Naive thymus-derived CD4-positive, alpha-beta T cell (primary cell): ENCODE measurements around the gene KIF11. TPM values are rescaled to one million over a fixed set of nuclear protein-coding genes. Genes with fewer than 3 reads are reported as not detected.

Experiments
- ATAC-seq: fragments of 150-1000 bp; cut with Tn5 transposase; 2 replicates; pipeline ENCODE4 v1.10.0; 2021; ENCODE audit warnings: mild to moderate bottlenecking, moderate library complexity
- CTCF ChIA-PET: fragments of 350-600 bp; sonication (Branson Sonifier 250); formaldehyde crosslinking; loops from one replicate; lab custom pipeline; 2021; ENCODE audit warnings: antibody characterized with exemption; lab: Charles Lee
- POLR2A ChIA-PET: fragments of 350-600 bp; sonication (Branson Sonifier 250); formaldehyde crosslinking; loops from one replicate; lab custom pipeline; 2021; ENCODE audit warnings: antibody characterized with exemption, inconsistent platforms; lab: Charles Lee
- DNase-seq, 9 donors: peaks; one replicate each; pipeline versions ENCODE4 v3.0.0 to v3.0.0-alpha.2; 2020 to 2022; ENCODE audit warnings: mixed read lengths in 1 of 9
- H3K27ac ChIP-seq: one replicate; pipeline ENCODE4 v1.7.0; 2013; ENCODE audit warnings: mild to moderate bottlenecking, low read depth, low read length, moderate library complexity
- H3K27me3 ChIP-seq, 2 donors: one replicate each; pipeline ENCODE4 v1.7.0; 2013; ENCODE audit warnings: low read length in 2 of 2, mild to moderate bottlenecking in 2 of 2, moderate library complexity in 2 of 2; ENCODE audit not compliant: control insufficient read depth in 2 of 2, insufficient read depth in 2 of 2
- H3K36me3 ChIP-seq, 3 experiments: 1 replicate in 2 of 3; 2 replicates in 1 of 3; pipeline ENCODE4 v1.7.0; 2013; ENCODE audit warnings: low read length in 3 of 3, mild to moderate bottlenecking in 3 of 3, moderate library complexity in 1 of 3; ENCODE audit not compliant: insufficient read depth in 3 of 3, control insufficient read depth in 2 of 3
- H3K4me1 ChIP-seq, 2 donors: one replicate each; pipeline ENCODE4 v1.7.0; 2013; ENCODE audit warnings: low read length in 2 of 2, mild to moderate bottlenecking in 2 of 2, moderate library complexity in 1 of 2; ENCODE audit not compliant: control insufficient read depth in 2 of 2, insufficient read depth in 2 of 2
- H3K4me3 ChIP-seq: 2 replicates; pipeline ENCODE4 v1.7.0; 2013; ENCODE audit warnings: mild to moderate bottlenecking, low read length
- H3K9me3 ChIP-seq, 3 experiments: 1 replicate in 2 of 3; 2 replicates in 1 of 3; pipeline ENCODE4 v1.7.0; 2013; ENCODE audit warnings: low read length in 3 of 3; ENCODE audit not compliant: control insufficient read depth in 2 of 3
- H3K27ac Mint-ChIP-seq, 9 donors: one replicate each; pipeline ENCODE4 v1.8.0; 2020 to 2022; ENCODE audit warnings: mixed read lengths in 9 of 9, mild to moderate bottlenecking in 8 of 9, moderate library complexity in 5 of 9, inconsistent platforms in 2 of 9
- H3K27me3 Mint-ChIP-seq, 5 donors: one replicate each; pipeline ENCODE4 v1.8.0; 2021 to 2022; ENCODE audit warnings: mixed read lengths in 5 of 5, mild to moderate bottlenecking in 1 of 5
- H3K36me3 Mint-ChIP-seq, 5 donors: one replicate each; pipeline ENCODE4 v1.8.0; 2020 to 2022; ENCODE audit warnings: mixed read lengths in 5 of 5, mild to moderate bottlenecking in 3 of 5, inconsistent platforms in 1 of 5
- H3K4me1 Mint-ChIP-seq, 7 donors: one replicate each; pipeline ENCODE4 v1.8.0; 2020 to 2022; ENCODE audit warnings: mixed read lengths in 7 of 7, mild to moderate bottlenecking in 3 of 7, inconsistent platforms in 1 of 7
- H3K4me3 Mint-ChIP-seq, 10 donors: one replicate each; pipeline ENCODE4 v1.8.0; 2020 to 2022; ENCODE audit warnings: mild to moderate bottlenecking in 10 of 10, mixed read lengths in 10 of 10, moderate library complexity in 6 of 10, inconsistent platforms in 2 of 10
- H3K9me3 Mint-ChIP-seq, 11 donors: one replicate each; pipeline ENCODE4 v1.8.0; 2020 to 2022; ENCODE audit warnings: mixed read lengths in 11 of 11, mild to moderate bottlenecking in 4 of 11, inconsistent platforms in 1 of 11, moderate library complexity in 1 of 11
- intact Hi-C, 2 donors: fragments of 100-400 bp; cut with micrococcal nuclease; formaldehyde crosslinking; loops; one replicate each; pipeline ENCODE4 v1.15.1; 2023
- polyA plus RNA-seq, 2 donors: library from polyadenylated mRNA; unstranded; fragments of 300-500 nt; fragmentation: Illumina TruSeq; gene quantifications; one replicate each; pipeline ENCODE4 v1.2.3, GENCODE V29; 2021
- total RNA-seq, 6 experiments: library from RNA in 5 of 6; stranded (reverse) in 5 of 6; gene quantifications; 1 replicate in 5 of 6; 2 replicates in 1 of 6; pipeline ENCODE4 v1.2.3 and lab custom pipeline; 2021 to 2026

KIF11 gene
- total and polyA plus RNA-seq, 7 experiments from 2014 or later = 0.19 to 52.6 (median 0.70) TPM

DNA sequence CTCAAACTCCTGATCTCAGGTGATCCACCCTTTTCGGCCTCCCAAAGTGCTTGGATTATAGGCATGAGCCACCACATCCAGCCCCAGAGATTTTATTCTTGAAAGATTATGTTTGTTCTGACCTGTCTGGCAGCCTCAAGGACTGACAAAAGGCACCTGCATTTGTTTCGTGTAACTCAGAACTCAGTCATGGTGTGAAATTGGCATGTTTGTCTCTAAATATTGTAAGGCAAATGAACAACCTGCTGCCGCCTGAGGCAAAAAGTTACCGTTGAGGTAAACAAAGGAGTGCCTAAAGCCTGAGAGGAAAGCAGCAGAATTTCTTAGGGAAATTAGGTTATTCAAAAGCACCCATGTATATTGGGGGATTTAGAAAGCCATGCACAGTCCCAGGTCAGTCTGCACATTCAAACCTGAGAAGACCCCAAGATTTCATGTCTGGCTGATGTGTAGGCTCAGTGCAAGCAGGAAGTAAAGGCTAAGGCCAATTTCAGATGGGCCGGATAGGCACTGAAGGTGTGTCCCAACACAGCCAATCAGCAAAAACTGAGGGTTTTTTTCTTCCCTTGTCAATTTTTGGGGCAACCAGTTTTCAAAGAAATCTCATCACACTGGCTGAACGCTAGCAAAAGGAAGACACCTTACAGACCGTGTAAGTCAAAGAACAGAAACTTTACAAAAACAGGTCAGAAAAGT is 63.5 kb downstream of the KIF11 start:
- H3K27me3 ChIP-seq = no peaks in the 10 kb centered on the region
- H3K9me3 ChIP-seq = no peaks in the 10 kb centered on the region
- H3K4me3 Mint-ChIP-seq = no peak overlapping the region
- H3K36me3 Mint-ChIP-seq = peaks cover 0 to 23% (median 0%) of the 10 kb centered on the region in 5 donors
- DNase-seq (no peak), ATAC-seq (no peak)
- H3K4me1 Mint-ChIP-seq = peaks cover 0 to 1% (median 0%) of the 10 kb centered on the region in 7 donors
- H3K27me3 Mint-ChIP-seq = peaks cover 0 to 6% (median 4%) of the 10 kb centered on the region in 5 donors
- H3K4me3 ChIP-seq = no peak overlapping the region
- H3K27ac ChIP-seq = no peak overlapping the region
- POLR2A ChIA-PET = no interaction called here
- CTCF ChIA-PET = no interaction called here
- no peaks in the 10 kb centered on the region for H3K4me1 ChIP-seq
- no peak overlapping the region for H3K27ac Mint-ChIP-seq
- H3K9me3 Mint-ChIP-seq = peaks cover 0 to 6% (median 2%) of the 10 kb centered on the region in 11 donors
- H3K36me3 ChIP-seq = no peaks in the 10 kb centered on the region
- intact Hi-C loops = no loop called here

DNA sequence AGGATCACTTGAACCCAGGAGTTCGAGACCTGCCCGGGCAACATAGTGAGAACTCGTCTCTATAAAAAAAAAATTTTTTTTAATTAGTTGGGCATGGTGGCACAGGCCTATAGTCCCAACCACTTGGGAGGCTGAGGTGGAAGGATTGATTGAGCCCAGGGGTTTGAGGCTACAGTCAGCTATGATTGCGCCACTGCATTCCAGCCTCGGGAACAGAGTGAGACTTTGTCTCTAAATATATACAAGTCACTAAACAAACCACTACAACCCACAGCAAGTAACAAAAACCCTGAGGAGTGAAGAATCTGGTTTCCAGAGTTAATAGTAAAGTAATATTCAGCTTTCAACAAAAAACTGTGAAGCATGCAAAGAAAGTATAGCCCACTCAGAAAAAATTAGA is 64.1 kb downstream of the KIF11 start:
- Histone ChIP-seq H3K9me3 (no peaks in the 10 kb centered on the region), H3K27me3 (no peaks in the 10 kb centered on the region), H3K27ac (no peak overlapping the region), H3K4me1 (no peaks in the 10 kb centered on the region), H3K4me3 (no peak overlapping the region), H3K36me3 (no peaks in the 10 kb centered on the region)
- H3K36me3 Mint-ChIP-seq = peaks cover 0 to 20% (median 0%) of the 10 kb centered on the region in 5 donors
- H3K27ac Mint-ChIP-seq = no peak overlapping the region
- ATAC-seq (no peak), DNase-seq (no peak)
- H3K4me1 Mint-ChIP-seq = peaks cover 0 to 1% (median 0%) of the 10 kb centered on the region in 7 donors
- CTCF ChIA-PET = no interaction called here
- intact Hi-C loops = no loop called here
- H3K4me3 Mint-ChIP-seq = no peak overlapping the region
- POLR2A ChIA-PET = no interaction called here
- H3K27me3 Mint-ChIP-seq = peaks cover 0 to 6% (median 4%) of the 10 kb centered on the region in 5 donors
- H3K9me3 Mint-ChIP-seq = peaks cover 0 to 8% (median 3%) of the 10 kb centered on the region in 11 donors

DNA sequence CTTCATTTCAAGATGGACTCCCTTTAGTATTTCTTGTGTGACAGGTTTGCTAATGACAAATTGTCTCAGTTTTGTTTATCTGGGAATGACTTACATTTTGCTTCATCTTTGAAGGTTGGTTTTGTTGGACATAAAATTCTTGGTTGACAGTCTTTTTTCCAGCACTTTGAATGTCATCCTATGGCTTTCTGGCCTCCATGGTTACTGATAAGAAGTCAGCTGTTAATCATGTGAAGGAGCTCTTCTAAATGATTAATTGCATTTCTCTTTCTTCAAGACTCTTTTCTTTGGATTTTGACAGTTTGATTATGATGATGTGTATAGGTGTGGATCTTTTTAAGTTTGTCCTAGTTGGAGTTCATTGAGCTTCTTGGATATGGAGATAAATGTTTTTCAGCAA is 69.9 kb downstream of the KIF11 start:
- Histone ChIP-seq H3K27me3 (no peaks in the 10 kb centered on the region), H3K36me3 (no peaks in the 10 kb centered on the region), H3K9me3 (peaks cover 0 to 3% (median 0%) of the 10 kb centered on the region in 3 experiments), H3K4me1 (no peaks in the 10 kb centered on the region), H3K4me3 (no peak overlapping the region), H3K27ac (no peak overlapping the region)
- ATAC-seq (no peak), DNase-seq (no peak)
- Mint-ChIP-seq H3K9me3 (peaks cover 0 to 41% (median 17%) of the 10 kb centered on the region in 11 donors), H3K4me1 (no peaks in the 10 kb centered on the region), H3K27ac (no peak overlapping the region), H3K36me3 (peaks cover 0 to 6% (median 0%) of the 10 kb centered on the region in 5 donors), H3K27me3 (peaks cover 0 to 10% (median 4%) of the 10 kb centered on the region in 5 donors), H3K4me3 (no peak overlapping the region)
- ChIA-PET CTCF (no interaction called here), POLR2A (no interaction called here)
- intact Hi-C loops = no loop called here

DNA sequence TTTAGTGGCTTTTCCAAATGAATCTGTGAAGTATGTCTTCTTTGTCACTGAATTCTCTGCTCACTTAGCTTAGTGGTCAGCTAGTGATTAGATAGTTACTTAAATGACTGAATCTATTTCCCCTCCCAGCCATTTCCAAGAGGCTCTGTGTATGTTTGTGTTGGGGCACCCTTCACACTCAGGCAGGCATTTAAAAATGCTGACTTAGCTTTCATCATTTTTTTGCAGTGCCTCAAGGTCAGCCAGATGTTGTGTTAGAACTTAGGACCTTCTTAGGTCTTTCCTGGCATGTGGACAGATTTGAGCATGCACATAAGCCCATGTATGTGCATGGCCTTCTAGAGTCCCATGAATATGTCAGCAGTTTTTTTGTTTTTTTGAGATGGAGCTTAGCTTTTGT is 71.4 kb downstream of the KIF11 start:
- H3K27me3 ChIP-seq = no peaks in the 10 kb centered on the region
- no peak for DNase-seq
- no peak for ATAC-seq
- intact Hi-C loops = no loop called here
- Mint-ChIP-seq H3K4me1 (no peaks in the 10 kb centered on the region), H3K36me3 (peaks cover 0 to 6% (median 0%) of the 10 kb centered on the region in 5 donors), H3K4me3 (no peak overlapping the region), H3K9me3 (peaks cover 0 to 41% (median 20%) of the 10 kb centered on the region in 11 donors), H3K27me3 (peaks cover 0 to 10% (median 0%) of the 10 kb centered on the region in 5 donors), H3K27ac (no peak overlapping the region)
- no peaks in the 10 kb centered on the region for H3K4me1 ChIP-seq
- peaks cover 0 to 3% (median 0%) of the 10 kb centered on the region in 3 experiments for H3K9me3 ChIP-seq
- H3K27ac ChIP-seq = no peak overlapping the region
- H3K4me3 ChIP-seq = no peak overlapping the region
- CTCF ChIA-PET = no interaction called here
- POLR2A ChIA-PET = no interaction called here
- no peaks in the 10 kb centered on the region for H3K36me3 ChIP-seq

DNA sequence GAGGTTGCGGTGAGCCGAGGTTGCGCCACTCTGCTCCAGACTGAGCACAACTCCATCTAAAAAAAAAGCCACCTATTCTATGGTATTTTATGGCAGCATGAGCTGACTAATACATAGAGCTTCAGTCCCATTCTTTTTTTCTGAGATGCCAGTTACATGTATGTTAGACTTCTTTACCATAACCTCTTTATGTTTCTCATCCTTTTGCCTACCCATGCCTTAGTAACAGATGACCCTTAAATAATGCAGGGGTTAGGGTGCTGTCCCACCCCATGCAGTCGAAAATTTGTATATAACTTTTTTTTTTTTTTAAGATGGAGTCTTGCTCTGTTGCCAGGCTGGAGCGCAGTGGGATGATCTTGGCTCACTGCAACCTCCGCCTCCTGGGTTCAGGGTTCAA is 74.1 kb downstream of the KIF11 start:
- Mint-ChIP-seq H3K27ac (no peak overlapping the region), H3K4me3 (no peak overlapping the region), H3K27me3 (peaks cover 0 to 7% (median 5%) of the 10 kb centered on the region in 5 donors), H3K4me1 (no peaks in the 10 kb centered on the region), H3K36me3 (peaks cover 0 to 6% (median 0%) of the 10 kb centered on the region in 5 donors), H3K9me3 (peaks cover 0 to 33% (median 20%) of the 10 kb centered on the region in 11 donors)
- intact Hi-C loops = no loop called here
- Histone ChIP-seq H3K4me3 (no peak overlapping the region), H3K9me3 (peaks cover 0 to 3% (median 0%) of the 10 kb centered on the region in 3 experiments), H3K4me1 (no peaks in the 10 kb centered on the region), H3K36me3 (no peaks in the 10 kb centered on the region), H3K27me3 (no peaks in the 10 kb centered on the region), H3K27ac (no peak overlapping the region)
- CTCF ChIA-PET = no interaction called here
- ATAC-seq (no peak), DNase-seq (no peak)
- POLR2A ChIA-PET = no interaction called here

DNA sequence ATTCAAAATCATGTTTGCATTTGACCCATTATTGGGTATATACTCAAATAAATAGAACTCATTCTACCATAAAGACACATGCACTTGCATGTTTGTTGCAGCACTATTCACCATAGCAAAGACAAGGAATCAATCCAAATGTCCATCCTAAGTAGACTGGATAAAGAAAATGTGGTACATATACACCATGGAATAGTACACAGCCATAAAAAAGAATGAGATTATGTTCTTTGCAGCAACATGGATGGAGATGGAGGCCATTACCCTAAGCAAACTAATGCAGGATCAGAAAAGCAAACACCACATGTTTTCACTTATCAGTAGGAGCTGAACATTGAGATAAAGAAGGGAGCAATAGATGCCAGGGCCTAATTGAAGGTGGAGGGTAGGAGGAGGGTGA is 84.8 kb downstream of the KIF11 start:
- ATAC-seq = no peak
- Histone ChIP-seq H3K4me3 (no peak overlapping the region), H3K36me3 (no peaks in the 10 kb centered on the region), H3K4me1 (no peaks in the 10 kb centered on the region), H3K27ac (no peak overlapping the region), H3K9me3 (no peaks in the 10 kb centered on the region), H3K27me3 (no peaks in the 10 kb centered on the region)
- Mint-ChIP-seq H3K4me1 (no peaks in the 10 kb centered on the region), H3K36me3 (peaks cover 0 to 5% (median 0%) of the 10 kb centered on the region in 5 donors), H3K9me3 (peaks cover 0 to 9% (median 2%) of the 10 kb centered on the region in 11 donors), H3K27me3 (peaks cover 7 to 17% (median 11%) of the 10 kb centered on the region in 5 donors), H3K27ac (no peak overlapping the region), H3K4me3 (no peak overlapping the region)
- CTCF ChIA-PET = no interaction called here
- intact Hi-C loops = no loop called here
- no peak for DNase-seq
- POLR2A ChIA-PET = interaction anchor here (0.6 kb wide), 1 partner anchor 951 kb away, joined by 4 read pairs; no protein-coding TSS in a partner anchor
